ENCODE results near the gene TECR.

Gene TECR

DNA sequence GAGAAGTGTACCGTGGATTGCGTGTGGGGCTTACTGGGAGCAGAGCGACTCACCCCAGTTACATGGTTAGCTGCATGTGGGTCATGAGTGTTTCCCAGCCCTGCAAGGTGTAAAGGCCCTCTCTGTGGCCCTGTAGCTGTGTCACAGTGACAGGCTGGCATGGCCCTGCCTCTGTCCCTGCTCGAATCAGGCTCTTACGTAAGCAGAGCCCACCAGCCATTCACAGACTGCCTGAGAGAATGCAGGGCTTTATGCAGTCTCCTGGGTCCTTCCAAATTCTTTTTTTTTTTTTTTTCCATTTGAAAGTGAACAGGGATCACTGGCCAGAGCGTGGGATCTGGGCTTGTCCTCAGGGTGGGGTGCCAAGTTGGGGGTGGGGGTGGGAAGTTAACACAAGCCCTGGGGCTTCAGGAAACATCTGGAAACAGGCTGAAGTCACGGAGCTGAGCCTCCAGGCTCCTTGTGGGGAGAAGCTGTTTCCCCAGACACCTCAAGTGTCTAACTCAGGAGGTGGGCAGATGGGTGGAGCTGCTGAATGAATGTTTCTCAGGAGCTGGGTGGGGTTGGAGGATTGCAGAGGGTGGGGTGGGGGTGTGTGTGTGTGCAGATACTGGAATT, 13.4 kb downstream of the TECR start:
- Histone ChIP-seq H4K20me1 (ENCODE audit: low read depth, low read length) (no peaks in the 10 kb centered on the region), H3K9ac (ENCODE audit: low read length) (no peak overlapping the region), H3K27me3 (ENCODE audit: low read length) (no peaks in the 10 kb centered on the region), H3K27ac (ENCODE audit: low read depth, low read length) (no peak overlapping the region), H3K9me2 (replicated peaks; ENCODE audit: insufficient read depth, low read length) (no peaks in the 10 kb centered on the region), H3K4me2 (ENCODE audit: low read depth, low read length, poor library complexity, severe bottlenecking) (no peak overlapping the region), H3F3A (ENCODE audit: insufficient read depth) (no peaks in the 10 kb centered on the region; the same call in 1 of the 2 replicates), H3K79me2 (ENCODE audit: insufficient read depth, low read length) (peaks cover 66% of the 10 kb centered on the region), H3K4me3 (ENCODE audit: insufficient read depth, low read length, poor library complexity, severe bottlenecking) (no peak overlapping the region), H2AFZ (ENCODE audit: low read depth, low read length, severe bottlenecking) (no peak overlapping the region), H3K9me3 (ENCODE audit: insufficient read depth, low read length) (no peaks in the 10 kb centered on the region), H3K36me3 (ENCODE audit: low read length) (no peaks in the 10 kb centered on the region)
- TF ChIP-seq EZH2phosphoT487 (conservative IDR thresholded peaks at IDR 0.05; ENCODE audit: low read length) (no peak), CTCF (IDR thresholded peaks at IDR 0.05; ENCODE audit: insufficient read depth, low read length, poor library complexity, severe bottlenecking) (no peak)

DNA sequence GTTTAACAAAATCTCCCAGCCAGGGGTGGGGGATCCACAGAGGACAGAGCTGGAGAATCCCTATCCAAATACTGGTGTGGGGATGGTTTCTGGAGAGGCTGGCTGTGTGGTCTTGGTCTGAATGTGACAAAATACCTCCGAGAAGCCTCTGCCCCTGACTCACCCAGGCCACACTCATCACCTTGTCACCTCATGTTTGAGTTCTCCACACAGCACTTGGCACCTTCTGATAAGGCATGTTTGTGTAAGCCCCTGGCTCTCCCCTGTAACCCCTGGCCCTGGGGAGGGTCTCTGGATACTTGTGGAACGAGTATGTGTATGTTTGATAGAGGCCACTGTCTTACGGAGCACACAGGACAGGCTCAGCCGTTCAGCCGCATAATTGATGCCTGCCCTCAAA, 14.7 kb downstream of the TECR start:
- Histone ChIP-seq H3K4me2 (ENCODE audit: low read depth, low read length, poor library complexity, severe bottlenecking) (no peak overlapping the region), H2AFZ (ENCODE audit: low read depth, low read length, severe bottlenecking) (no peak overlapping the region), H3K27me3 (ENCODE audit: low read length) (no peaks in the 10 kb centered on the region), H3K9ac (ENCODE audit: low read length) (no peak overlapping the region), H3K9me2 (replicated peaks; ENCODE audit: insufficient read depth, low read length) (no peaks in the 10 kb centered on the region), H3K4me3 (ENCODE audit: insufficient read depth, low read length, poor library complexity, severe bottlenecking) (no peak overlapping the region), H4K20me1 (ENCODE audit: low read depth, low read length) (no peaks in the 10 kb centered on the region), H3K79me2 (ENCODE audit: insufficient read depth, low read length) (peaks cover 62% of the 10 kb centered on the region), H3K9me3 (ENCODE audit: insufficient read depth, low read length) (no peaks in the 10 kb centered on the region), H3K36me3 (ENCODE audit: low read length) (no peaks in the 10 kb centered on the region), H3F3A (ENCODE audit: insufficient read depth) (no peaks in the 10 kb centered on the region; the same call in 1 of the 2 replicates), H3K27ac (ENCODE audit: low read depth, low read length) (no peak overlapping the region)
- TF ChIP-seq EZH2phosphoT487 (conservative IDR thresholded peaks at IDR 0.05; ENCODE audit: low read length) (no peak), CTCF (IDR thresholded peaks at IDR 0.05; ENCODE audit: insufficient read depth, low read length, poor library complexity, severe bottlenecking) (no peak)

- Histone ChIP-seq H3K27me3 (ENCODE audit: low read length) (no peaks in the 10 kb centered on the region), H3K27ac (ENCODE audit: low read depth, low read length) (no peak overlapping the region), H3K79me2 (ENCODE audit: insufficient read depth, low read length) (peaks cover 60% of the 10 kb centered on the region), H3K9ac (ENCODE audit: low read length) (no peak overlapping the region), H4K20me1 (ENCODE audit: low read depth, low read length) (no peaks in the 10 kb centered on the region), H3K4me3 (ENCODE audit: insufficient read depth, low read length, poor library complexity, severe bottlenecking) (no peak overlapping the region), H3K36me3 (ENCODE audit: low read length) (no peaks in the 10 kb centered on the region), H2AFZ (ENCODE audit: low read depth, low read length, severe bottlenecking) (no peak overlapping the region), H3K4me2 (ENCODE audit: low read depth, low read length, poor library complexity, severe bottlenecking) (no peak overlapping the region), H3K9me2 (replicated peaks; ENCODE audit: insufficient read depth, low read length) (no peaks in the 10 kb centered on the region), H3F3A (ENCODE audit: insufficient read depth) (no peaks in the 10 kb centered on the region; the same call in 1 of the 2 replicates), H3K9me3 (ENCODE audit: insufficient read depth, low read length) (no peaks in the 10 kb centered on the region)
- TF ChIP-seq EZH2phosphoT487 (conservative IDR thresholded peaks at IDR 0.05; ENCODE audit: low read length) (no peak), CTCF (IDR thresholded peaks at IDR 0.05; ENCODE audit: insufficient read depth, low read length, poor library complexity, severe bottlenecking) (no peak)
Measured at GRCh38 chr19:14544977-14545715, 15.8 kb downstream of the TECR start.
